PC-9 (cell line): Measurements from ENCODE around the gene VAV3. TPM values are rescaled to one million over a fixed set of nuclear protein-coding genes. Genes with fewer than 3 reads are reported as not detected.
A peak's percentile ranks its signal among the peaks of the same experiment; 100 is the strongest.

Experiments used
- BruUV-seq: library from RNA; stranded (reverse); fragments of 400-500 nt; replicated peaks from 2 replicates; lab custom pipeline; 2021; lab: Mats Ljungman, UMichigan
- CTCF ChIA-PET: fragments of 300-600 bp; sonication (Branson Sonifier 250); formaldehyde crosslinking; loops from one replicate; lab custom pipeline; 2022; ENCODE audit warnings: antibody characterized with exemption; lab: Charles Lee
- POLR2A ChIA-PET: fragments of 300-600 bp; sonication (Branson Sonifier 250); formaldehyde crosslinking; loops from one replicate; lab custom pipeline; 2022; ENCODE audit warnings: antibody characterized with exemption; ENCODE audit not compliant: unreplicated experiment; lab: Charles Lee
- DNase-seq, 2 experiments: peaks; one replicate each; pipeline versions ENCODE4 v3.0.0 to v3.0.0-alpha.2; 2015 to 2022; ENCODE audit warnings: mixed read lengths in 1 of 2
- H2AFZ ChIP-seq: fragments of 200-600 bp; sonication (generic); 2 replicates; pipeline ENCODE4 v1.8.1; 2017; ENCODE audit warnings: antibody characterized with exemption
- H3F3A ChIP-seq: fragments of 200-600 bp; sonication (generic); 2 replicates; pipeline ENCODE4 v1.8.1; 2017; ENCODE audit warnings: antibody characterized with exemption, mild to moderate bottlenecking, low read depth; ENCODE audit not compliant: insufficient read depth
- H3K27ac ChIP-seq: fragments of 200-600 bp; sonication (generic); 2 replicates; pipeline ENCODE4 v1.6.1; 2016; ENCODE audit warnings: mixed run types
- H3K27me3 ChIP-seq: fragments of 200-600 bp; sonication (generic); 2 replicates; pipeline ENCODE4 v1.6.1; 2016; ENCODE audit warnings: low read depth, mixed run types; ENCODE audit not compliant: insufficient read depth
- H3K36me3 ChIP-seq: fragments of 200-600 bp; sonication (generic); 2 replicates; pipeline ENCODE4 v1.6.1; 2016; ENCODE audit warnings: low read depth, mixed run types
- H3K4me1 ChIP-seq: fragments of 200-600 bp; sonication (generic); replicated peaks from 2 replicates; pipeline ENCODE4 v1.6.1; 2016; ENCODE audit warnings: mixed run types; ENCODE audit not compliant: insufficient read depth
- H3K4me2 ChIP-seq: fragments of 200-600 bp; sonication (generic); 2 replicates; pipeline ENCODE4 v1.6.1; 2017; ENCODE audit warnings: mixed run types
- H3K4me3 ChIP-seq: fragments of 200-600 bp; sonication (generic); 2 replicates; pipeline ENCODE4 v1.6.1; 2016; ENCODE audit warnings: mixed run types
- H3K79me2 ChIP-seq: fragments of 200-600 bp; sonication (generic); 2 replicates; pipeline ENCODE4 v1.6.1; 2017; ENCODE audit warnings: low read depth, mixed run types
- H3K9me2 ChIP-seq: fragments of 200-600 bp; sonication (generic); 2 replicates; pipeline ENCODE4 v1.8.1; 2017; ENCODE audit warnings: mild to moderate bottlenecking; ENCODE audit not compliant: insufficient read depth
- H3K9me3 ChIP-seq: fragments of 200-600 bp; sonication (generic); 2 replicates; pipeline ENCODE4 v1.8.1; 2016; ENCODE audit warnings: low read depth; ENCODE audit not compliant: insufficient read depth
- H4K20me1 ChIP-seq: fragments of 200-600 bp; sonication (generic); 2 replicates; pipeline ENCODE4 v1.8.1; 2017; ENCODE audit not compliant: insufficient read depth
- CTCF ChIP-seq: fragments of 200-600 bp; sonication (generic); conservative IDR thresholded peaks from 2 replicates; pipeline ENCODE4 v1.6.1; 2017; ENCODE audit warnings: mixed run types, antibody characterized with exemption, mild to moderate bottlenecking, moderate library complexity
- EZH2 ChIP-seq: fragments of 200-600 bp; sonication (generic); IDR thresholded peaks from 2 replicates; pipeline ENCODE4 v1.8.0; 2017; ENCODE audit warnings: antibody characterized with exemption, low read depth
- intact Hi-C: fragments of 100-400 bp; cut with micrococcal nuclease; formaldehyde crosslinking; loops from one replicate; pipeline ENCODE4 v1.10.0; 2022; ENCODE audit not compliant: unreplicated experiment
- total RNA-seq: library from RNA; stranded (reverse); gene quantifications from 2 replicates; pipeline ENCODE4 v1.2.3, GENCODE V29; 2021

VAV3 gene
- total RNA-seq, 1 experiment from 2014 or later = 1.7 TPM

DNA sequence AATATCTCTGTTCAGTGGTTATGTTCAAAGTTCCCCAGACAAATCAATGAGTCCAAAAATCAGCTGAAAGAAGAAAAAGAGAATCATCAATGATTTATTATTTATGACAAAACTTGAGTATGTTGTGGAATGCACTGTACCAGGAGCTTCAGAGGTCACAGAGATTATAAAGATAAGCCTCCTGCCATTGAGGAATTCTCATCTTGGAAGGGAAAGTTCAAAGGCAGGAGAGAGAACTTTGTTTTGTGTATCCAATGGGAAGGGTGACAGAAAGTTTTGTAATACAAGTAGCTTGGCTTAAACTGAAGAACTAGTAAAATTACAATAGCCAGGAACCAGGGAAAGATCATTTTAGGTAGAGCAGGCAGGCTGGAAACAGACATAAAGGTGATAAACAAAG, 367.7 kb downstream of the VAV3 start:
- ChIA-PET POLR2A (no interaction called here), CTCF (no interaction called here)
- H3K79me2 ChIP-seq = no peaks in the 10 kb centered on the region
- H2AFZ ChIP-seq = no peak overlapping the region
- no peaks in the 10 kb centered on the region for H3K27me3 ChIP-seq
- no peak overlapping the region for H3K4me2 ChIP-seq
- no peak for DNase-seq
- BruUV-seq = no TSS peak
- H3F3A ChIP-seq = peaks cover 29% of the 10 kb centered on the region
- H3K9me3 ChIP-seq = no peaks in the 10 kb centered on the region
- H3K4me3 ChIP-seq = no peak overlapping the region
- H4K20me1 ChIP-seq = no peaks in the 10 kb centered on the region
- intact Hi-C loops = no loop called here
- no peaks in the 10 kb centered on the region for H3K36me3 ChIP-seq
- no peak overlapping the region for H3K27ac ChIP-seq
- no peak for TF ChIP-seq EZH2
- no peak for TF ChIP-seq CTCF
- H3K4me1 ChIP-seq = peaks cover 37% of the 10 kb centered on the region
- no peaks in the 10 kb centered on the region for H3K9me2 ChIP-seq

DNA sequence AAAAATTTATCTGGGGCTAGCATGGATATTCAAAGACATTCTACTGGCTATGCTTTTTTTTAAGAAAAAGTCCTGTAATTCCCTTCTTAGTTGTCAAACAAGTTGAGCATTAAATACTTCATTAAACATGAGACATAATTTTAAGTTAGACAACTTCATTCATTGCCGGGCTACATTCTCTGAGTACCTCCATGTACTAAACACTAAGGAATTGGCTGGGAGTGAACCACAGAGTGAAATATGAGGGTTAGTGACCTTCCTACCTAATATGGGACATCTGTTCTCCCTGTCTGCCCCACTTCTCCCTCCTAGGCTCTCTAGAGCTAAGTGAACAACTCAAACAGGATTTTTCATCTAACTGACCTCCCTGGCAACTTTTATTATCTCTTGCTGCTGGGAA, 370.4 kb downstream of the VAV3 start:
- Histone ChIP-seq H3K4me2 (peak overlapping the region; percentile 52), H3K27ac (peak overlapping the region; percentile 70), H3K4me3 (peak overlapping the region; percentile 7; the same call in 1 of the 2 replicates), H3K9me3 (no peaks in the 10 kb centered on the region), H3F3A (peaks cover 29% of the 10 kb centered on the region), H4K20me1 (no peaks in the 10 kb centered on the region), H3K79me2 (no peaks in the 10 kb centered on the region), H3K27me3 (no peaks in the 10 kb centered on the region), H3K9me2 (no peaks in the 10 kb centered on the region), H3K36me3 (no peaks in the 10 kb centered on the region), H2AFZ (no peak overlapping the region), H3K4me1 (peaks cover 41% of the 10 kb centered on the region)
- peak in 1 of 2 experiments; percentile 79 for DNase-seq
- CTCF ChIA-PET = no interaction called here
- intact Hi-C loops = no loop called here
- POLR2A ChIA-PET = interaction anchor here (0.5 kb wide), 1 partner anchor 365 kb away, joined by 5 read pairs; no protein-coding TSS in a partner anchor
- TF ChIP-seq CTCF (no peak), EZH2 (no peak)
- no TSS peak for BruUV-seq

DNA sequence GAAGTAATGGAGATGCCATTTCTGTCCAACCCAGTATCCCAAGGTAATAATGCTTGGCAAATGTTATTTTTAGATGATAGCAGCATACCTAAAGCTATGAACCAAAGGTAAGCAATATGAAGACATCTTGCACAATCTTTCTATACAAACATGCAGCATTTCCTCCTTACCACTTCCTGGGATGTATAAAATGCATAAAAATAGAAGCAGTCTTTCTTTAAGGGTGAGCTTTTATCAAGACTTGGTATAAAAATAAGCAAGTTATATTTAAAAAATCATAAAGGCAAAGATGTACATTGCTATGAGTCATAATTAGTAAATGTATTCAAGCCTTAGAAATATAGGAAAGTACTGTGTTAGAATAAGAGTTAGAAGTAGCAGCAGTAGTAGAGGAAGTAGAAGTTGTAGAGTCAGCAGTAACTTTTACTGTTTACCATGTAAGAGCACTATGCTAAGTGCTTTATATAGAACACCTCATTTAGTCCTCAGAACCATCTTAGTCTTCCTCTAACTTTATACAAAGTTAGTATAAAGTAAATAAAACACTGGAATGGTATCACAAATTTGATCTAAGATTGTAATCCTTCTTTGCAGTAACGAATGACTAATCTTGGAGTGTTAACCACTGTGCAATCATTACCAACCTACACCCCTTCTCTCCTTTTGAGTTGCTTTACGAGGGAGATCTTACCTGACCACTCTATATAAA, 371.3 kb downstream of the VAV3 start:
- intact Hi-C loops = no loop called here
- Histone ChIP-seq H3K4me1 (peaks cover 41% of the 10 kb centered on the region), H3K27ac (peak overlapping the region; percentile 70), H3K27me3 (no peaks in the 10 kb centered on the region), H3K9me2 (no peaks in the 10 kb centered on the region), H2AFZ (no peak overlapping the region), H3K4me3 (peak overlapping the region; percentile 7; the same call in 1 of the 2 replicates), H3F3A (peaks cover 29% of the 10 kb centered on the region), H3K9me3 (no peaks in the 10 kb centered on the region), H3K4me2 (peak overlapping the region; percentile 52), H3K36me3 (no peaks in the 10 kb centered on the region), H3K79me2 (no peaks in the 10 kb centered on the region), H4K20me1 (no peaks in the 10 kb centered on the region)
- no TSS peak for BruUV-seq
- no peak for TF ChIP-seq CTCF
- TF ChIP-seq EZH2 = no peak
- POLR2A ChIA-PET = no interaction called here
- peak in 1 of 2 experiments; percentile 93 for DNase-seq
- CTCF ChIA-PET = no interaction called here
